SHP77 (cell line): Measurements from ENCODE around the gene RARS2.
A peak's percentile ranks its signal among the peaks of the same experiment; 100 is the strongest.
"Not testable (repeated sequence)": the region's sequence is repeated elsewhere in the genome, so short reads cannot be mapped to it uniquely, and the experiment has no call there.

Experiments
- DNase-seq, 2 experiments: peaks; one replicate each; lab custom pipeline; 2025; lab: John Stamatoyannopoulos, UW

The RARS2 gene, protein sequence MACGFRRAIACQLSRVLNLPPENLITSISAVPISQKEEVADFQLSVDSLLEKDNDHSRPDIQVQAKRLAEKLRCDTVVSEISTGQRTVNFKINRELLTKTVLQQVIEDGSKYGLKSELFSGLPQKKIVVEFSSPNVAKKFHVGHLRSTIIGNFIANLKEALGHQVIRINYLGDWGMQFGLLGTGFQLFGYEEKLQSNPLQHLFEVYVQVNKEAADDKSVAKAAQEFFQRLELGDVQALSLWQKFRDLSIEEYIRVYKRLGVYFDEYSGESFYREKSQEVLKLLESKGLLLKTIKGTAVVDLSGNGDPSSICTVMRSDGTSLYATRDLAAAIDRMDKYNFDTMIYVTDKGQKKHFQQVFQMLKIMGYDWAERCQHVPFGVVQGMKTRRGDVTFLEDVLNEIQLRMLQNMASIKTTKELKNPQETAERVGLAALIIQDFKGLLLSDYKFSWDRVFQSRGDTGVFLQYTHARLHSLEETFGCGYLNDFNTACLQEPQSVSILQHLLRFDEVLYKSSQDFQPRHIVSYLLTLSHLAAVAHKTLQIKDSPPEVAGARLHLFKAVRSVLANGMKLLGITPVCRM

DNA sequence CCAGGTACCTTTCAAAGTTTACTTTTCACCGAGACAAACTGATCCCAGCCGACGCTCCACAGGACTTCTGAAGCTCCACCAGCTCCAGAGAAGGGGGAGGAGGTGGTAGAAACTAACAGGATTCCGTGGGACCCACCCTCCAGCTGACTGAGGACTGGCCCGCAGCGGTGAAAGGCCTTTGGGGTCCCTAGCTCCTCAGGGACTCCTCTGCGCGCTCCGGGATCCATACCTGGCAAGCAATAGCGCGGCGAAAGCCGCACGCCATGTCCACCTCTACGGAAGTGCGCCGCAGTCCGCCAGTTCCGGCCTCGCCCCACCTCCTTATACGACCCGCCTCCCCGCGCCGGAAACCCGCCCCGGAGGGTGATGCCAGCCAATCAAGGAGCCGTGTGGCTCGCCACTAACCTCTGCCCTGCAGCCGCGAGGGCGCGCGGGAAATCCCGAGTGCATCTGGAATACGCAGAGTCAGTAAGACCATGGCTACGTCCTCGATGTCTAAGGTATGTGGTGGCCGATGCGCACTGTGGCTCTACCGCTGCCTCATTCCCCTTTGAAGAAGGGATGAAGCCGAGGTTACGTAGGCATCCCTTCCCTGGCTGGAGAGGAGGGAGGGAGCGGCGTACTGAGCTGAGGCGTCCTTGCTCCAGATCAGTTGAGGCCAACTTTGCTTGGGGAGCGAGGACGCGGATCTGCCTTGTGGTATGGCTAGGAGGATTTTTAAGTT is at the start of gene RARS2, which contains the start of gene ORC3:
Gene RARS2 (minus strand): TSS at position 295 of the 724 bp plus-strand sequence. CDS start 30 bp downstream, at position 265.
Gene ORC3 (plus strand): TSS at position 443 of the 724 bp plus-strand sequence. CDS start 34 bp downstream, at position 477.
- DNase-seq: peak; percentile 92 to 96

DNA sequence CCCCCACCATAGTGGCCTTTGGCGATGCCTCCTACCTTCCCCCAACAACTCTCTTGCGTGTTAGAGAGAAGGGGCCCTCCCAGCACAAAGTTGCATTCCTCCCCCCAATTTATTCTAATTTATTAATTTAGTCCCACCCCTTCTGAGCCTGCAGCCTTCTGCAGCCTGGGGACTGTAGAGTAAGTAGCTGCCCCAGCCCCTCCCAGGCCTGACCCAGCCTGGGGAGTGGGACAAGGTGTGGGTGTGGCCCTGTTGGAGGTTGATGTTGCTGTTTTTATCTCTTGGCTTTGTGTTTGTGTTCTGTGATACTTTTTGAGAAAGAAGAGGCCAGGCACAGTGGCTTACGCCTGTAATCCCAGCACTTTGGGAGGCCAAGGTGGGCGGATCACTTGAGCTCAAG is 49.6 kb upstream of the RARS2 start:
- DNase-seq: no peak

GRCh38 chr6:87637106-87637505 is 47.3 kb upstream of the RARS2 start:
- DNase-seq: no peak

- no peak for DNase-seq
Measured at GRCh38 chr6:87636315-87636714, 46.5 kb upstream of the RARS2 start.

DNA sequence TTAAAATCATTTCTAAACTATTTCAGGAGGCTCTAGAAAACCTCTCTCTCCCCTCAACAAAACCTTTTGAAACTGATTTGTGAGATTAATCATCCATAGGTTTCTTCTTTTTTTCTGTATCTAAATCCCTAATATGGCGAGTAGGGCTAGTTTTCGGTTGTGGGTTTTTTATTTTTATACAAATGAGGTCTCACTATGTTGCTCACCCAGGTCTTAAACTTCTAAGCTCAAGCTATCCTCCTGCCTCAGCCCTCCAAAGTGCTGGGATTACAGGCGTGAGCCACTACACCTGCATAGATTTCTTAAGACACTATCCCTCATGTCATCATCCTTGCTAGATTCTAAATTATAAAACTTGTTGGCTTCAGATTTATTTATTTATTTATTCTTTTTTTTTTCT is 44.1 kb upstream of the RARS2 start:
- no peak for DNase-seq

DNA sequence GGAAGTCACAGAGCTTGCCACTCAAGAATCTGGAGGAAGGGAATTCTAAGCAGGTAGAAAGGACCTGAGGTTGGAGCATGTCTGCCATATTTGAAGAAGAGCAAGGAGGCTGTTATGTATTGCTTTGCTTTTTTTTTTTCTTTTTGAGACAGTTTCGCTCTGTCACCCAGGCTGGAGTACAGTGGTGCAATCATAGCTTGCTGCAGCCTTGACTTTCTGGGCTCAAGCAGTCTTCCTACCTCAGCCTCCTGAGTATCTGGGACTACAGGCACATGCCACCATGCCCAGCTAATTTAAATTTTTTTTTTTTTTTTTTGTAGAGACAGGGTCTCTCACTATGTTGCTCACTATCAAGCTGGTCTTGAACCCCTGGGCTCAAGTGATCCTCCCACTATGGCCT is 41.0 kb upstream of the RARS2 start:
- DNase-seq: no peak

- no peak for DNase-seq
Measured at GRCh38 chr6:87628881-87629280, 39.1 kb upstream of the RARS2 start.

DNA sequence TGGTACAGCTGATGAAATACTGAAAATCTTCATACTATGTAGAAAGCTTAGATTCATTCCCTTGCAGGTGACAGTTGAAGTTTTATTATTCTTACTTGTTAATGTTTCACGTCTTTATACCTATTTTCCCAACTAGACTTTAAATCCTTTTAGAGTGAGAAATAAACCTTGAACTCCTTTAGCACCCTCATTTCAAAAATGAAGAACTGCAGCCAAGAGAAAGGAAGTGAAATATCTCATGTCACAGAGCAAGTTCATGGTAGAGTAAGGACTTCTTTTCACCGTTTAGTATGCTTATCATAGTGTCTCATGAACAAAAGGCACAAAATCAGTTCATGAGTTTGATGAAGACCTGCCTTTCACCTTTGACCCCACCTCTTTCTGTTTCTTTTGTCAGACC is 38.6 kb upstream of the RARS2 start:
- no peak for DNase-seq

GRCh38 chr6:87623248-87623647 is 33.5 kb upstream of the RARS2 start:
- no peak for DNase-seq

DNA sequence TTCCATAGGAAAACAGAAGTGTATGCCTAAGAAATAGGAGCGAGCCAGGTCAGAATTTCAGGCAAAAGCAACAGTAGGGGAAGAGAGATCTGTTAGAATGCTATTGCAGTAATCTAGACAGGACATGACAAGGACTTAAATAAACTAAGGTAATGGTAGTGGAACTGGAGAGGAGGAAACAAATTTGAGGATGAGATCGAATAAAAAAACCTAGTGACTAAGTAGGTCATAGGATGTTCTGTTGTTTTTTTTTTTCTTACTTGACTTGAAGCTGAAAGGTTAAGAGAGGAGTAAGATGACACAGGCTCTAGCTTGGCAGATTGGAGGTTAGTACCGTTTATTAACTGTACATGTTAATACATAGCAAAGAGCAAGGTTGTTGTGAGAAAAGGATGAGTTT is 28.7 kb upstream of the RARS2 start:
- DNase-seq: no peak

- no peak for DNase-seq
Measured at GRCh38 chr6:87617405-87617804, 27.6 kb upstream of the RARS2 start.

GRCh38 chr6:87613018-87613417 is 23.2 kb upstream of the RARS2 start:
- not testable (repeated sequence) for DNase-seq

GRCh38 chr6:87608802-87609201 is 19.0 kb upstream of the RARS2 start:
- DNase-seq: no peak

DNA sequence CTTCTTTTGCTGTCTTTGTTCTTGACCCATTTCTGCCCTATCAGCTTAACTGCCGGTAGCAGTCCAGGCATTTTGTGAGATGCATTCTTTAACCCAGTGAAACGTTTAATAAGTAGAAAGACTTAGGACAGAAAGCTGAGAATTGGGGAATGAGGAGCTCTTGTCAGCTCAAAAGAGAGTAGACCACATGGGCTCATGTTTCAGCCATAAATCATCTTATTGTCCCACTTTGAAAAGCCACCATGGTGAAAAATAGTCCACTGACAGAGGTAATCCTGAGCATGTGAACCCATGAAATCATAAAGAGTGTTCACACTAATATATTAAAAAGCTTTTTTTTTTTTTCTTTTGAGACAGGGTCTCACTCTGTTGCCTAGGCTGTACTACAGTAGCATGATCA is 16.4 kb upstream of the RARS2 start:
- no peak for DNase-seq

GRCh38 chr6:87600576-87600975 is 10.8 kb upstream of the RARS2 start:
- no peak for DNase-seq

- DNase-seq: no peak
Measured at GRCh38 chr6:87590990-87591389, 1.2 kb upstream of the RARS2 start.

- no peak for DNase-seq
Measured at GRCh38 chr6:87590417-87590880, 662 bp upstream of the RARS2 start.

- no peak for DNase-seq
Measured at GRCh38 chr6:87588756-87589407, 905 bp downstream of the RARS2 start.

DNA sequence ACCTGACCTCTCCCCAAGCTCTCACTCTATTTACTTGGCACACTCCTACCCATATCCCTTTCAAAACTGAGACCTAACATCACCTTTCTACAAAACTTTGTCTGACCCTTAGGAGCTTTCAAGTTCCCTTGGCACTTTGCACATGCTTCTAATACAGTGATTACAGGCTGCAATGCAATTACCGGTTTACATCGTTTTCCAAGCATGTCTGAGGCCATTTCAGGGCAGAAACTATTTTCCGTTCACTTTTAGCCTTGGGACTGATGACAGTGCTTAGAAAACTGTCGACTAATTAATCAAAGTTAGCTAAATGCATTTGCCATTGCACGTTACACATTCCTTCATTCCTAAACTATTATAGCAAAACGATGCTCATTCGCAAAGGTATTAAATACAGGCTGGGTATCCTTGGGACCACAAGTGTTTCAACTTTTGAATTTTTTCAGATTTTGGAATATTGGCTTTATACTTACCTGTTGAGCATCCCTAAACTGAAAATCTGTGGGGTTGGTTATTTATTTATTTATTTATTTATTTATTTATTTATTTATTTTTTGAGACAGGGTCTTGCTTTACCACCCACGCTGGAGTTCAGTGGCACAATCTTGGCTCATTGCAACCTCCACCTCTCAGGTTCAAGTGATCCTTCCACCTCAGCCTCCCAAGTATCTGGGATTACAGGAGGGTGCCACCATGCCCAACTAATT is 3.3 kb downstream of the RARS2 start:
- DNase-seq: no peak

DNA sequence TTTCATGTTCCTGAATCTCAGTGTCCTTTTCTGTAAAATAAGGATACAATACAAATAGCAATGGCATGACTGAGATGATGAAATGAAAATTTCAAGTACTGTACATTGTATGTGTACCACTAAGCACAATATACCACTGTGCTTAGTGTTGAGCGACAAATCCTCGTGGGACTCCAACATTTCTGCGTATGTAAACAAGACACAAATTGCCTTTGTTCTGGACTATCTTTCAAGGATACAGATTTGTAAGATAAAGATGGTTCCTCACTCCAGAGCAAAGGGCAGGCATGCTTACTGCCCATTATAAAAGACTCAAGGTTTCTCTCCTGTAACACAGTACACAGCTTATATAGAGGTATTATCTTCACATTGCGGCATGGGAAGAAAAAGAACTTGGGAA is 6.0 kb downstream of the RARS2 start:
- no peak for DNase-seq

DNA sequence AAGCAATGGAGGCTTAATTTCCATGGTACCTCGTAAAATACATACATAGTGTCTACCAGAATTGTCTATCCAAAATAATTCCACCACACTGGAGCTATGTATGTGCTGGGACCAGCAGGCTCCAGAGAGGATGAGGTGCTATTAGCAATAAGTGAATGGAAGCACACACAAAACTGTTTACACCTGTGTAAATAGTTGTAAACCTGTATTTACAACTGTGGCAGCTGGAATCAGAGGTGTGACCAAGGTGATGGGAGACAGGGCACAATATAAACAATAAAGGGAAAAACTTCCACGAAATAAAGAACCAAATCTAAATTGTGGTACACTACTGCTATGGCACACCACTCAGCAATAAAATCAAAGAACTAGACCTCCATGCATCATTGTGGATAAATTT is 14.4 kb downstream of the RARS2 start:
- peak in 1 of 2 experiments; percentile 8 for DNase-seq
